Stimulated activated CD8-positive, alpha-beta memory T cell treated with anti-CD3 and anti-CD28 coated beads, Interleukin-15, amount 100 ng/mL, for 48 hours (primary cell): Measurements from ENCODE around the gene TMEM41A.
"Not testable (repeated sequence)": the region's sequence is repeated elsewhere in the genome, so short reads cannot be mapped to it uniquely, and the experiment has no call there.

Experiments used
- DNase-seq, 2 donors: peaks; one replicate each; pipeline ENCODE4 v3.0.0-alpha.2; 2020; ENCODE audit warnings: low read depth in 2 of 2

The TMEM41A gene

GRCh38 chr3:185488465-185488864 is 10.4 kb downstream of the TMEM41A start:
- no peak for DNase-seq

- no peak for DNase-seq
These were observed 12.4 kb downstream of the TMEM41A start for GRCh38 chr3:185486394-185486793.

- no peak for DNase-seq
These were observed 14.5 kb downstream of the TMEM41A start for GRCh38 chr3:185484296-185484695.

- DNase-seq, result no peak
These were observed 19.4 kb downstream of the TMEM41A start for GRCh38 chr3:185479373-185479945.

- DNase-seq, result no peak
These were observed 21.5 kb downstream of the TMEM41A start for GRCh38 chr3:185477316-185477715.

- not testable (repeated sequence) for DNase-seq
These were observed 23.9 kb downstream of the TMEM41A start for GRCh38 chr3:185474922-185475321.

GRCh38 chr3:185473290-185473815 is 25.5 kb downstream of the TMEM41A start:
- no peak for DNase-seq

- no peak for DNase-seq
These were observed 28.5 kb downstream of the TMEM41A start for GRCh38 chr3:185470323-185470722.

GRCh38 chr3:185469542-185469941 is 29.3 kb downstream of the TMEM41A start:
- DNase-seq, result no peak

GRCh38 chr3:185466123-185466522 is 32.7 kb downstream of the TMEM41A start:
- DNase-seq, result not testable (repeated sequence)

GRCh38 chr3:185465471-185465870 is 33.4 kb downstream of the TMEM41A start:
- DNase-seq, result no peak

GRCh38 chr3:185460719-185461350 is 38.0 kb downstream of the TMEM41A start:
- DNase-seq, result no peak

- no peak for DNase-seq
These were observed 38.5 kb downstream of the TMEM41A start for GRCh38 chr3:185460309-185460708.

- DNase-seq, result no peak
These were observed 41.5 kb downstream of the TMEM41A start for GRCh38 chr3:185457376-185457775.

- not testable (repeated sequence) for DNase-seq
These were observed 47.4 kb downstream of the TMEM41A start for GRCh38 chr3:185451432-185451831.

- DNase-seq, result no peak
These were observed 50.7 kb downstream of the TMEM41A start for GRCh38 chr3:185448107-185448506.

- DNase-seq, result no peak
These were observed 54.5 kb downstream of the TMEM41A start for GRCh38 chr3:185444329-185444728.

GRCh38 chr3:185442031-185442430 is 56.8 kb downstream of the TMEM41A start:
- DNase-seq, result no peak

GRCh38 chr3:185439745-185440466 is 58.9 kb downstream of the TMEM41A start:
- DNase-seq, result no peak
